Choroid plexus epithelial cell (primary cell): ENCODE measurements around the gene SAA1.
"Not testable (repeated sequence)": the region's sequence is repeated elsewhere in the genome, so short reads cannot be mapped to it uniquely, and the experiment has no call there.

ENCODE experiments used
- DNase-seq: peaks from one replicate; pipeline ENCODE4 v3.0.0-alpha.2; 2010; ENCODE audit warnings: low read depth
- H3K4me3 ChIP-seq: 2 replicates; pipeline ENCODE4 v1.5.1; 2011; ENCODE audit warnings: low read depth, mild to moderate bottlenecking, control low read depth, low read length, moderate library complexity
- CTCF ChIP-seq: conservative IDR thresholded peaks from 2 replicates; pipeline ENCODE4 v1.5.1; 2011; ENCODE audit warnings: low read depth, mild to moderate bottlenecking, control low read depth, inconsistent platforms, low read length, moderate library complexity

The SAA1 gene

GRCh38 chr11:18248561-18248960, 17.5 kb upstream of the SAA1 start, which contains the start of gene SAA2:
Gene SAA2 (minus strand): TSS chr11:18248668. CDS start chr11:18248011, 657 bp downstream.
- TF ChIP-seq CTCF = no peak
- no peak within 1 kb of the TSS for H3K4me3 ChIP-seq
- DNase-seq = peak; percentile 5

GRCh38 chr11:18253233-18253632, 12.8 kb upstream of the SAA1 start:
- TF ChIP-seq CTCF = peak; percentile 5
- H3K4me3 ChIP-seq = no peak overlapping the region
- DNase-seq = peak; percentile 10

GRCh38 chr11:18253778-18254338, 12.2 kb upstream of the SAA1 start:
- TF ChIP-seq CTCF = no peak
- no peak overlapping the region for H3K4me3 ChIP-seq
- no peak for DNase-seq

GRCh38 chr11:18254781-18255361, 11.2 kb upstream of the SAA1 start:
- no peak for DNase-seq
- TF ChIP-seq CTCF = no peak
- no peak overlapping the region for H3K4me3 ChIP-seq

GRCh38 chr11:18259259-18259658, 6.8 kb upstream of the SAA1 start:
- TF ChIP-seq CTCF = no peak
- no peak for DNase-seq

GRCh38 chr11:18261721-18262120, 4.3 kb upstream of the SAA1 start:
- DNase-seq = no peak
- no peak for TF ChIP-seq CTCF
- H3K4me3 ChIP-seq = no peak overlapping the region

More at GRCh38 chr11:18259259-18259658, 6.8 kb upstream of the SAA1 start:
- H3K4me3 ChIP-seq = no peak overlapping the region

GRCh38 chr11:18262681-18263350, 3.2 kb upstream of the SAA1 start:
- not testable (repeated sequence) for DNase-seq, H3K4me3 ChIP-seq
